K562 (cell line): Measurements from ENCODE around the gene B3GNT9. TPM values are rescaled to one million over a fixed set of nuclear protein-coding genes. Genes with fewer than 3 reads are reported as not detected.

Experiments used
- ATAC-seq: fragments of 200-7000 bp; cut with Tn5 transposase; 3 replicates; pipeline ENCODE4 v1.9.1; 2020; ENCODE audit warnings: moderate library complexity
- BruUV-seq: library from RNA; stranded (reverse); fragments of 400-500 nt; replicated peaks from 2 replicates; lab custom pipeline; 2021; lab: Mats Ljungman, UMichigan
- CTCF ChIA-PET: fragments of 300-600 bp; formaldehyde crosslinking; extraction: SDS; loops from one replicate; lab custom pipeline; 2021; ENCODE audit warnings: low intra/inter-chr PET ratio; lab: Yijun Ruan, JAX
- POLR2A ChIA-PET: fragments of 300-600, 350-650 bp; sonication (Branson Sonifier 250); formaldehyde crosslinking; extraction: SDS; loops from one replicate; lab custom pipeline; 2021; ENCODE audit warnings: antibody characterized with exemption, inconsistent platforms; lab: Yijun Ruan, JAX
- DNase-seq, 4 experiments: peaks; one replicate each; pipeline versions ENCODE4 v3.0.0 to v3.0.0-alpha.2; 2011 to 2018; ENCODE audit warnings: low spot score in 3 of 4, mixed read lengths in 3 of 4; ENCODE audit errors: extremely low read depth in 1 of 4
- FAIRE-seq: peaks from 2 replicates; lab custom pipeline; 2011; peaks lifted over from hg19 to GRCh38; lab: Jason Lieb, UNC
- H2AFZ ChIP-seq: 2 replicates; pipeline ENCODE4 v1.6.0; 2011; ENCODE audit warnings: low read depth, low read length, control low read depth, inconsistent platforms
- H3K27ac ChIP-seq: fragments of 200-600 bp; 3 replicates; pipeline ENCODE4 v1.8.0; 2011; ENCODE audit warnings: low read depth, mild to moderate bottlenecking, control low read depth, inconsistent platforms, low read length, moderate library complexity, mixed read lengths; ENCODE audit errors: extremely low read depth
- H3K27me3 ChIP-seq, 2 experiments: fragments of 300-600 bp in 1 of 2; 2 replicates in 1 of 2; 3 replicates in 1 of 2; pipeline versions ENCODE4 v1.6.0 to v1.8.0; 2011; ENCODE audit warnings: inconsistent platforms in 2 of 2, low read length in 2 of 2, mild to moderate bottlenecking in 1 of 2, mixed read lengths in 1 of 2, moderate library complexity in 1 of 2; ENCODE audit not compliant: control insufficient read depth in 2 of 2, insufficient read depth in 2 of 2
- H3K36me3 ChIP-seq: fragments of 300-600 bp; 3 replicates; pipeline ENCODE4 v1.8.0; 2011; ENCODE audit warnings: mild to moderate bottlenecking, low read length, inconsistent platforms; ENCODE audit not compliant: control insufficient read depth, insufficient read depth
- H3K4me1 ChIP-seq, 2 experiments: fragments of 200-600 bp in 1 of 2; replicated peaks in 1 of 2; 2 replicates in 1 of 2; 3 replicates in 1 of 2; pipeline versions ENCODE4 v1.5.1 to v1.8.0; 2011; ENCODE audit warnings: inconsistent platforms in 2 of 2, low read length in 2 of 2, mild to moderate bottlenecking in 1 of 2, mixed read lengths in 1 of 2, moderate library complexity in 1 of 2; ENCODE audit not compliant: control insufficient read depth in 2 of 2, insufficient read depth in 2 of 2
- H3K4me2 ChIP-seq: 2 replicates; pipeline ENCODE4 v1.6.1; 2011; ENCODE audit warnings: low read length, control low read depth, inconsistent platforms, mixed read lengths; ENCODE audit not compliant: insufficient read depth
- H3K4me3 ChIP-seq: fragments of 200-600 bp; sonication (generic), shearing (Covaris generic); 2 replicates; pipeline ENCODE4 v1.5.1; 2016; ENCODE audit warnings: control low read depth, inconsistent platforms
- H3K79me2 ChIP-seq: fragments of 200-600 bp; 3 replicates; pipeline ENCODE4 v1.8.0; 2011; ENCODE audit warnings: low read length, inconsistent platforms; ENCODE audit not compliant: control insufficient read depth, insufficient read depth
- H3K9ac ChIP-seq, 2 experiments: 2 replicates each; pipeline versions ENCODE4 v1.6.0 to v1.6.1; 2011; ENCODE audit warnings: low read depth in 2 of 2, low read length in 2 of 2, control low read depth in 1 of 2, inconsistent platforms in 1 of 2, mild to moderate bottlenecking in 1 of 2, mixed read lengths in 1 of 2; ENCODE audit not compliant: insufficient read depth in 1 of 2
- H3K9me1 ChIP-seq: one replicate; pipeline ENCODE4 v1.6.0; 2011; ENCODE audit warnings: inconsistent platforms, mild to moderate bottlenecking, low read length, moderate library complexity; ENCODE audit not compliant: control insufficient read depth, insufficient read depth
- H3K9me3 ChIP-seq: replicated peaks from 2 replicates; pipeline ENCODE4 v1.5.1; 2011; ENCODE audit warnings: low read depth, low read length, inconsistent platforms; ENCODE audit not compliant: control insufficient read depth, insufficient read depth
- H4K20me1 ChIP-seq: replicated peaks from 2 replicates; pipeline ENCODE4 v1.6.1; 2011; ENCODE audit warnings: low read length, inconsistent platforms, mixed read lengths; ENCODE audit not compliant: control insufficient read depth, insufficient read depth
- CEBPG ChIP-seq, 3 experiments: fragments of 200-800 bp in 1 of 3; sonication (Bioruptor generic) in 1 of 3; sonication (generic) in 1 of 3; formaldehyde crosslinking in 1 of 3; IDR thresholded peaks in 2 of 3; conservative IDR thresholded peaks in 1 of 3; 2 replicates each; pipeline versions ENCODE4 v1.6.1 to v1.8.0; 2016 to 2022; ENCODE audit warnings: missing compliant biosample characterization in 2 of 3, missing genetic modification characterization in 2 of 3, mild to moderate bottlenecking in 1 of 3, missing genetic modification reagents in 1 of 3
- CXXC5 ChIP-seq: fragments of 250-450 bp; sonication (Bioruptor Pico); IDR thresholded peaks from 2 replicates; pipeline ENCODE4 v1.8.0; 2022; ENCODE audit warnings: inconsistent platforms, mild to moderate bottlenecking, moderate library complexity
- HMG20A ChIP-seq: fragments of 450-650 bp; formaldehyde crosslinking; conservative IDR thresholded peaks from 2 replicates; pipeline ENCODE4 v1.4.0; 2020; ENCODE audit warnings: mild to moderate bottlenecking, mixed read lengths
- MTA3 ChIP-seq: fragments of 450-650 bp; formaldehyde crosslinking; IDR thresholded peaks from 2 replicates; pipeline ENCODE4 v1.6.1; 2017; ENCODE audit warnings: mild to moderate bottlenecking, borderline replicate concordance
- NUFIP1 ChIP-seq: fragments of 450-650 bp; IDR thresholded peaks from 2 replicates; pipeline ENCODE4 v1.6.1; 2018; ENCODE audit not compliant: partially characterized antibody
- SMARCA4 ChIP-seq: fragments of 450-650 bp; IDR thresholded peaks from 2 replicates; pipeline ENCODE4 v1.6.1; 2016
- TEAD1 ChIP-seq, 2 experiments: fragments of 450-650 bp in 1 of 2; sonication (generic) in 1 of 2; formaldehyde crosslinking; IDR thresholded peaks; 2 replicates each; pipeline versions ENCODE4 v1.4.0 to v1.8.0; 2020 to 2022; ENCODE audit warnings: mild to moderate bottlenecking in 2 of 2, missing genetic modification reagents in 1 of 2
- TOE1 ChIP-seq, 2 experiments: fragments of 450-650 bp in 1 of 2; sonication (generic) in 1 of 2; formaldehyde crosslinking in 1 of 2; IDR thresholded peaks; 2 replicates each; pipeline versions ENCODE4 v1.7.1 to v1.8.0; 2016 to 2022; ENCODE audit warnings: borderline replicate concordance in 2 of 2, mild to moderate bottlenecking in 2 of 2, antibody characterized with exemption in 1 of 2, inconsistent platforms in 1 of 2, low read depth in 1 of 2, missing genetic modification reagents in 1 of 2, moderate library complexity in 1 of 2
- ZBTB7A ChIP-seq: IDR thresholded peaks from 2 replicates; pipeline ENCODE4 v1.6.1; 2011; ENCODE audit warnings: low read depth, mild to moderate bottlenecking, low read length, moderate library complexity, borderline replicate concordance; ENCODE audit not compliant: control insufficient read depth
- WGBS: fragments of 100-300 bp; shearing (Covaris generic); methylation state at CpG from one replicate; pipeline ENCODE4 v1.1.6; 2016; ENCODE audit warnings: low coverage, mixed read lengths; ENCODE audit not compliant: insufficient coverage; ENCODE audit errors: missing lambda C conversion rate; 5-methylcytosine and 5-hydroxymethylcytosine counted together
- in situ Hi-C: fragments of 300-500 bp; cut with MboI; formaldehyde crosslinking; loops from 4 replicates; pipeline ENCODE4 v1.15.0; 2018; ENCODE audit warnings: inconsistent platforms, mixed read lengths
- intact Hi-C: fragments of 100-400 bp; cut with micrococcal nuclease; formaldehyde crosslinking; loops from 2 replicates; pipeline ENCODE4 v1.14.2; 2022
- polyA plus RNA-seq, 8 experiments: library from polyadenylated mRNA; depleted of rRNA in 4 of 8; stranded (reverse) in 5 of 8; unstranded in 3 of 8; fragments of >200 nt; fragmentation: Nextera tagmentation in 2 of 8; fragmentation: Illumina TruSeq in 1 of 8; extraction: Ambion mirVana in 2 of 8; extraction: Trizol in 1 of 8; gene quantifications; 2 replicates each; pipeline versions ENCODE4 v1.2.1 to v1.2.3, GENCODE V29; 2011 to 2014; ENCODE audit warnings: inconsistent platforms in 1 of 8, missing spikeins in 1 of 8
- total RNA-seq, 7 experiments: library from RNA; depleted of rRNA in 6 of 7; stranded (reverse); fragments of >200 nt in 6 of 7; fragmentation: Illumina TruSeq in 2 of 7; extraction: Trizol in 2 of 7; gene quantifications; 2 replicates each; pipeline versions ENCODE4 v1.2.1 to v1.2.3, GENCODE V29; 2011 to 2021; ENCODE audit warnings: low replicate concordance in 1 of 7
- TF ChIP-seq, protein P1 (sequence below), 2 experiments: fragments of 450-650 bp; IDR thresholded peaks; 2 replicates each; pipeline ENCODE4 v1.6.1; 2016
- TF ChIP-seq, protein P2 (sequence below): fragments of 450-650 bp; IDR thresholded peaks from 2 replicates; pipeline ENCODE4 v1.6.1; 2016; ENCODE audit warnings: borderline replicate concordance
- TF ChIP-seq, protein P3 (sequence below): fragments of 200-800 bp; sonication (Bioruptor generic); IDR thresholded peaks from 2 replicates; pipeline ENCODE4 v1.6.1; 2017; ENCODE audit warnings: missing genetic modification characterization, missing compliant biosample characterization

Gene B3GNT9
- total and polyA plus RNA-seq, 9 of the 15 experiments (the other 6 are each of a cell fraction or from before 2014, with no cell fraction given) = 0.01 to 1.8 (median 1.1) TPM; not detected in 1

DNA sequence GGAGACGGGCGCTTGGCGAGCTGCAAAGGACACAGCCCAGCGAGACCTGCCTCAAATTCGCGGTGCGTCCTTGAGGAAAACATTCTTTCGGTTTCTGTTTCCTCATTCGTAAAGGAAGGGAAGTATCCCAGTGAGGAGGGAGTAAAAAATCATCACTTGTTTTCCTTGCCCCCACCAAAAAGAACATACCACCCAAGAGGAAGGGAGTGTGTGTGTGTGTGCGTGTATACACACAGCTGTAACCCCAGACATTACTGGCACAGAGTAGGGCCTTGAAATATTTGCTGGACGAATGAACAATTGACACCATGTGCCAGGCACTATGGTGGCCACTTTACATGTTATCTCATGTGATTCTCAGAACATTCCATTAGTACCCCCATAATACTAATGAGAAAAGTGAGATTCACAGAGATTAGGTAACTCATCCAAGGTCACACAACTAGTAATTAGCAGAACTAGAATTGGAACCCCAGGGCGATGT lies 34.9 kb upstream of the B3GNT9 start (continued):
- no peak for TF ChIP-seq TOE1 (IDR thresholded peaks at IDR 0.05; ENCODE audit: borderline replicate concordance)
- TF ChIP-seq TOE1 (CRISPR knock-in tag; IDR thresholded peaks at IDR 0.05; ENCODE audit: borderline replicate concordance, low read depth) = 0 out of 2 replicates have a peak, but pooled peaks have one; percentile 5
- TF ChIP-seq, all 486 proteins: peak for 6

DNA sequence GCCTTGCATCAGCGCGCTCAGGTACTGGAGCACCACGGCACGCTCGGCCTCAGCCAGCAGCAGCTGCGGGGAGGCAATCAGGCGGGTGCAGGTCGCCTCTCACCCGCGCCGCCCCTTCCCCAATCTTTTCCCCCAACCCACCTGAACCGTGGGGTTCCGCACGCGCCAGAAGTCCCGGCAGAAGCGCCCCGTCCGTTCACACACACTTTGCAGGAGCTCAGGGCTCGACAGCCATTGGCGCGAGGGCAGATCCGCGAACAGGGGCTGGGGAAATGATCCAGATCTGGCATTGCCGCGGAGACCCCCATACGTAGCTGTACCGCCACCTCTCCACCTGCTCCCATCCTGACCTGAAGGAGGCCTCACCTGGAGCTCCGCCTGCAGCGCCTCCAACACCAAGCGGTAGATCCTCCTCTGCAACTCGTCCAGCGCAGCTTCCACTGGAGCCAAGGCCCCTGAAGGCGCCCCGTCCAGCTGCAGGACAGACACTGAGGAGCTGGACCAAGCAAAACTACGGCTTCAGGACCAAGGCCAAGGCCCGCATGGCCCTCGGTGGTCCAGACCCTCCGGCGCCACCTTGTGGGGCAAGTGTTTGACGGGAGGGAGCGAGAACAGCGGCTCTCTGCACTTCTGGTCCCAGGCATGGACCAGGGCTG lies 34.3 kb upstream of the B3GNT9 start:
- Histone ChIP-seq H4K20me1 (peaks cover 11% of the 10 kb centered on the region), H3K4me2 (no peak overlapping the region; the same call in 1 of the 2 replicates), H3K79me2 (peaks cover 14% of the 10 kb centered on the region), H3K4me1 (peaks cover 19 to 47% of the 10 kb centered on the region in 2 experiments), H3K9ac (no peak overlapping the region), H3K27me3 (no peaks in the 10 kb centered on the region), H3K36me3 (no peaks in the 10 kb centered on the region), H3K9me1 (no peaks in the 10 kb centered on the region), H3K4me3 (no peak overlapping the region), H3K9me3 (no peaks in the 10 kb centered on the region), H2AFZ (no peak overlapping the region), H3K27ac (no peak overlapping the region)
- POLR2A ChIA-PET = interaction anchor here (0.5 to 1.3 kb wide), 6 partner anchors 9 to 276 kb away, joined by 3 to 4 read pairs (median 3); no protein-coding TSS in a partner anchor
- FAIRE-seq = peak; percentile 95
- CTCF ChIA-PET = interaction anchor here (0.6 to 1.4 kb wide), 6 partner anchors 26 to 206 kb away, joined by 3 to 7 read pairs (median 4); partner anchors contain the start of gene FHOD1
- 44% methylated on average over 36 of the region's 43 CpGs for WGBS
- no TSS peak for BruUV-seq
- peak; percentile 65 to 94 (median 74) for DNase-seq
- intact Hi-C loops = loop anchor here (10.0 kb wide), 2 partner anchors 170 to 230 kb away; no protein-coding TSS in a partner anchor
- in situ Hi-C loops = no loop called here
- peak; percentile 82 for ATAC-seq
- TF ChIP-seq NUFIP1 (no peak), MTA3 (no peak), SMARCA4 (peak; percentile 94), ZBTB7A (peak; percentile 95), CEBPG (CRISPR knock-in tag; IDR thresholded peaks at IDR 0.05) (no peak), CEBPG (tag; conservative IDR thresholded peaks at IDR 0.05 in 1 of 2, IDR thresholded peaks at IDR 0.05 in 1 of 2) (no peak), CXXC5 (CRISPR knock-in tag) (peak; percentile 44), TEAD1 (CRISPR knock-in tag; IDR thresholded peaks at IDR 0.05) (peak in 1 of 2 experiments; percentile 93; a peak in 2 of 4 replicates), HMG20A (no peak)
- TF ChIP-seq, protein P1, sequence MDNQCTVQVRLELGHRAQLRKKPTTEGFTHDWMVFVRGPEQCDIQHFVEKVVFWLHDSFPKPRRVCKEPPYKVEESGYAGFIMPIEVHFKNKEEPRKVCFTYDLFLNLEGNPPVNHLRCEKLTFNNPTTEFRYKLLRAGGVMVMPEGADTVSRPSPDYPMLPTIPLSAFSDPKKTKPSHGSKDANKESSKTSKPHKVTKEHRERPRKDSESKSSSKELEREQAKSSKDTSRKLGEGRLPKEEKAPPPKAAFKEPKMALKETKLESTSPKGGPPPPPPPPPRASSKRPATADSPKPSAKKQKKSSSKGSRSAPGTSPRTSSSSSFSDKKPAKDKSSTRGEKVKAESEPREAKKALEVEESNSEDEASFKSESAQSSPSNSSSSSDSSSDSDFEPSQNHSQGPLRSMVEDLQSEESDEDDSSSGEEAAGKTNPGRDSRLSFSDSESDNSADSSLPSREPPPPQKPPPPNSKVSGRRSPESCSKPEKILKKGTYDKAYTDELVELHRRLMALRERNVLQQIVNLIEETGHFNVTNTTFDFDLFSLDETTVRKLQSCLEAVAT (IDR thresholded peaks at IDR 0.05) = 0 out of 4 replicates have a peak, but pooled peaks of 1 of the 2 experiments have one; percentile 56
- TF ChIP-seq, protein P2, sequence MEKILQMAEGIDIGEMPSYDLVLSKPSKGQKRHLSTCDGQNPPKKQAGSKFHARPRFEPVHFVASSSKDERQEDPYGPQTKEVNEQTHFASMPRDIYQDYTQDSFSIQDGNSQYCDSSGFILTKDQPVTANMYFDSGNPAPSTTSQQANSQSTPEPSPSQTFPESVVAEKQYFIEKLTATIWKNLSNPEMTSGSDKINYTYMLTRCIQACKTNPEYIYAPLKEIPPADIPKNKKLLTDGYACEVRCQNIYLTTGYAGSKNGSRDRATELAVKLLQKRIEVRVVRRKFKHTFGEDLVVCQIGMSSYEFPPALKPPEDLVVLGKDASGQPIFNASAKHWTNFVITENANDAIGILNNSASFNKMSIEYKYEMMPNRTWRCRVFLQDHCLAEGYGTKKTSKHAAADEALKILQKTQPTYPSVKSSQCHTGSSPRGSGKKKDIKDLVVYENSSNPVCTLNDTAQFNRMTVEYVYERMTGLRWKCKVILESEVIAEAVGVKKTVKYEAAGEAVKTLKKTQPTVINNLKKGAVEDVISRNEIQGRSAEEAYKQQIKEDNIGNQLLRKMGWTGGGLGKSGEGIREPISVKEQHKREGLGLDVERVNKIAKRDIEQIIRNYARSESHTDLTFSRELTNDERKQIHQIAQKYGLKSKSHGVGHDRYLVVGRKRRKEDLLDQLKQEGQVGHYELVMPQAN = peak; percentile 79; the same call in 1 of the 2 replicates
- TF ChIP-seq, protein P3, sequence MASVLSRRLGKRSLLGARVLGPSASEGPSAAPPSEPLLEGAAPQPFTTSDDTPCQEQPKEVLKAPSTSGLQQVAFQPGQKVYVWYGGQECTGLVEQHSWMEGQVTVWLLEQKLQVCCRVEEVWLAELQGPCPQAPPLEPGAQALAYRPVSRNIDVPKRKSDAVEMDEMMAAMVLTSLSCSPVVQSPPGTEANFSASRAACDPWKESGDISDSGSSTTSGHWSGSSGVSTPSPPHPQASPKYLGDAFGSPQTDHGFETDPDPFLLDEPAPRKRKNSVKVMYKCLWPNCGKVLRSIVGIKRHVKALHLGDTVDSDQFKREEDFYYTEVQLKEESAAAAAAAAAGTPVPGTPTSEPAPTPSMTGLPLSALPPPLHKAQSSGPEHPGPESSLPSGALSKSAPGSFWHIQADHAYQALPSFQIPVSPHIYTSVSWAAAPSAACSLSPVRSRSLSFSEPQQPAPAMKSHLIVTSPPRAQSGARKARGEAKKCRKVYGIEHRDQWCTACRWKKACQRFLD (CRISPR knock-in tag) = 0 out of 2 replicates have a peak, but pooled peaks have one; percentile 44
